Thyroid gland (tissue), 4 donors: Measurements from ENCODE around the gene MPIG6B.

Experiments
- POLR2A ChIP-seq, 2 donors: fragments of 450-650 bp; IDR thresholded peaks; one replicate each; pipeline ENCODE4 v1.6.1; 2017; ENCODE audit warnings: antibody characterized with exemption in 2 of 2, mild to moderate bottlenecking in 2 of 2, moderate library complexity in 1 of 2
- TF ChIP-seq, protein P1 (sequence below), 6 experiments: fragments of 200-600 bp in 3 of 6; fragments of 450-650 bp in 3 of 6; sonication (generic) in 3 of 6; IDR thresholded peaks; one replicate each; pipeline ENCODE4 v1.5.1; 2016 to 2019; ENCODE audit warnings: antibody characterized with exemption in 6 of 6, mild to moderate bottlenecking in 2 of 6, inconsistent platforms in 1 of 6, moderate library complexity in 1 of 6

DNA sequence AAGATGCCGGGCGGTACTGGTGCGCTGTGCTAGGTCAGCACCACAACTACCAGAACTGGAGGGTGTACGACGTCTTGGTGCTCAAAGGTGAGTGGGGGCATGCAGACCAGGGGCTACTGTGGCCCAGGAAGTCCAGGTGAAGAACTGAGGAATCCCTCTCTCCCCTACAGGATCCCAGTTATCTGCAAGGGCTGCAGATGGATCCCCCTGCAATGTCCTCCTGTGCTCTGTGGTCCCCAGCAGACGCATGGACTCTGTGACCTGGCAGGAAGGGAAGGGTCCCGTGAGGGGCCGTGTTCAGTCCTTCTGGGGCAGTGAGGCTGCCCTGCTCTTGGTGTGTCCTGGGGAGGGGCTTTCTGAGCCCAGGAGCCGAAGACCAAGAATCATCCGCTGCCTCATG lies 15.5 kb upstream of the MPIG6B start:
- TF ChIP-seq, protein P1, sequence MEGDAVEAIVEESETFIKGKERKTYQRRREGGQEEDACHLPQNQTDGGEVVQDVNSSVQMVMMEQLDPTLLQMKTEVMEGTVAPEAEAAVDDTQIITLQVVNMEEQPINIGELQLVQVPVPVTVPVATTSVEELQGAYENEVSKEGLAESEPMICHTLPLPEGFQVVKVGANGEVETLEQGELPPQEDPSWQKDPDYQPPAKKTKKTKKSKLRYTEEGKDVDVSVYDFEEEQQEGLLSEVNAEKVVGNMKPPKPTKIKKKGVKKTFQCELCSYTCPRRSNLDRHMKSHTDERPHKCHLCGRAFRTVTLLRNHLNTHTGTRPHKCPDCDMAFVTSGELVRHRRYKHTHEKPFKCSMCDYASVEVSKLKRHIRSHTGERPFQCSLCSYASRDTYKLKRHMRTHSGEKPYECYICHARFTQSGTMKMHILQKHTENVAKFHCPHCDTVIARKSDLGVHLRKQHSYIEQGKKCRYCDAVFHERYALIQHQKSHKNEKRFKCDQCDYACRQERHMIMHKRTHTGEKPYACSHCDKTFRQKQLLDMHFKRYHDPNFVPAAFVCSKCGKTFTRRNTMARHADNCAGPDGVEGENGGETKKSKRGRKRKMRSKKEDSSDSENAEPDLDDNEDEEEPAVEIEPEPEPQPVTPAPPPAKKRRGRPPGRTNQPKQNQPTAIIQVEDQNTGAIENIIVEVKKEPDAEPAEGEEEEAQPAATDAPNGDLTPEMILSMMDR (IDR thresholded peaks at IDR 0.05) = no peak
- TF ChIP-seq POLR2A (IDR thresholded peaks at IDR 0.05) = no peak
